ENCODE measurements around the gene JUNB.

JUNB gene

GRCh38 chr19:12838886-12839756 lies 47.8 kb downstream of the JUNB start:
- Histone ChIP-seq H3K36me3 (no peaks in the 10 kb centered on the region), H3K27ac (no peak overlapping the region), H3K27me3 (peaks cover 100% of the 10 kb centered on the region), H3K9me3 (no peaks in the 10 kb centered on the region), H3K4me1 (ENCODE audit: control insufficient read depth in 1 of 2, insufficient read depth in 1 of 2, low read depth in 1 of 2, low read length in 1 of 2) (peaks cover 6 to 14% of the 10 kb centered on the region in 2 experiments), H3K4me3 (ENCODE audit: low read depth in 1 of 2, low read length in 1 of 2) (no peak overlapping the region)
- TF ChIP-seq, protein P1, sequence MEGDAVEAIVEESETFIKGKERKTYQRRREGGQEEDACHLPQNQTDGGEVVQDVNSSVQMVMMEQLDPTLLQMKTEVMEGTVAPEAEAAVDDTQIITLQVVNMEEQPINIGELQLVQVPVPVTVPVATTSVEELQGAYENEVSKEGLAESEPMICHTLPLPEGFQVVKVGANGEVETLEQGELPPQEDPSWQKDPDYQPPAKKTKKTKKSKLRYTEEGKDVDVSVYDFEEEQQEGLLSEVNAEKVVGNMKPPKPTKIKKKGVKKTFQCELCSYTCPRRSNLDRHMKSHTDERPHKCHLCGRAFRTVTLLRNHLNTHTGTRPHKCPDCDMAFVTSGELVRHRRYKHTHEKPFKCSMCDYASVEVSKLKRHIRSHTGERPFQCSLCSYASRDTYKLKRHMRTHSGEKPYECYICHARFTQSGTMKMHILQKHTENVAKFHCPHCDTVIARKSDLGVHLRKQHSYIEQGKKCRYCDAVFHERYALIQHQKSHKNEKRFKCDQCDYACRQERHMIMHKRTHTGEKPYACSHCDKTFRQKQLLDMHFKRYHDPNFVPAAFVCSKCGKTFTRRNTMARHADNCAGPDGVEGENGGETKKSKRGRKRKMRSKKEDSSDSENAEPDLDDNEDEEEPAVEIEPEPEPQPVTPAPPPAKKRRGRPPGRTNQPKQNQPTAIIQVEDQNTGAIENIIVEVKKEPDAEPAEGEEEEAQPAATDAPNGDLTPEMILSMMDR (IDR thresholded peaks at IDR 0.05) = no peak

- Histone ChIP-seq H3K27ac (no peak overlapping the region), H3K27me3 (peaks cover 100% of the 10 kb centered on the region), H3K4me3 (ENCODE audit: low read depth in 1 of 2, low read length in 1 of 2) (no peak overlapping the region), H3K36me3 (no peaks in the 10 kb centered on the region), H3K9me3 (no peaks in the 10 kb centered on the region), H3K4me1 (ENCODE audit: control insufficient read depth in 1 of 2, insufficient read depth in 1 of 2, low read depth in 1 of 2, low read length in 1 of 2) (peaks cover 6 to 14% of the 10 kb centered on the region in 2 experiments)
- TF ChIP-seq, protein P1 (IDR thresholded peaks at IDR 0.05) = no peak
Observed at GRCh38 chr19:12840091-12841079, 49.1 kb downstream of the JUNB start.

GRCh38 chr19:12841094-12841493 lies 49.8 kb downstream of the JUNB start:
- Histone ChIP-seq H3K27me3 (peaks cover 100% of the 10 kb centered on the region), H3K27ac (no peak overlapping the region), H3K4me1 (ENCODE audit: control insufficient read depth in 1 of 2, insufficient read depth in 1 of 2, low read depth in 1 of 2, low read length in 1 of 2) (peaks cover 6 to 14% of the 10 kb centered on the region in 2 experiments), H3K36me3 (no peaks in the 10 kb centered on the region), H3K4me3 (ENCODE audit: low read depth in 1 of 2, low read length in 1 of 2) (peak overlapping the region in 1 of 2 experiments; percentile 12), H3K9me3 (no peaks in the 10 kb centered on the region)
- TF ChIP-seq, protein P1 (IDR thresholded peaks at IDR 0.05) = no peak

DNA sequence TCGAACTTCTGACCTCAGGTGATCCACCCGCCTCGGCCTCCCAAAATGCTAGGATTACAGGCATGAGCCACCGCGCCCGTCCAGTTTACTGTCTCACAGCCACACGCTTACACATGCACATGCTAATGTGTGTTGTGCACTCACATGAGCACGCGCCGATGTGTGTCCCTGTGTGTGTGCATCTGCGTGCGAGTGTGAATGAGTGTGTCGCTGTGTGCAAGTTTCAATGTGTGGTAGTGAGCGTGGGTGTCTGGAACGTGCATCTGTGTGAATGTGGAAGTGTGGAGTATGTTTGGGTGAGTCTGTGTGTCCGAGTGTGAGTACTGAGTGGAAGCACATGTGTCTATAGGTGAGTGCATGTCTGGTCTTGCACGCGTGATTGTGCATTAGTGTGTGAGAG lies 51.2 kb downstream of the JUNB start:
- no peaks in the 10 kb centered on the region for H3K9me3 ChIP-seq
- no peak overlapping the region for H3K27ac ChIP-seq
- TF ChIP-seq, protein P1 (IDR thresholded peaks at IDR 0.05) = no peak
- no peak overlapping the region for H3K4me3 ChIP-seq (ENCODE audit: low read depth in 1 of 2, low read length in 1 of 2)
- no peaks in the 10 kb centered on the region for H3K36me3 ChIP-seq
- peaks cover 100% of the 10 kb centered on the region for H3K27me3 ChIP-seq
- peaks cover 11 to 17% of the 10 kb centered on the region in 2 experiments for H3K4me1 ChIP-seq (ENCODE audit: control insufficient read depth in 1 of 2, insufficient read depth in 1 of 2, low read depth in 1 of 2, low read length in 1 of 2)

Data from neutrophil (primary cell).